GM10847 (cell line): ENCODE results near the gene KRTAP9-9.
"Not testable (repeated sequence)": the region's sequence is repeated elsewhere in the genome, so short reads cannot be mapped to it uniquely, and the experiment has no call there.

Experiments
- POLR2A ChIP-seq: IDR thresholded peaks from 2 replicates; pipeline ENCODE4 v1.6.1; 2011; ENCODE audit not compliant: insufficient read length; ENCODE audit errors: extremely low read depth

The KRTAP9-9 gene

DNA sequence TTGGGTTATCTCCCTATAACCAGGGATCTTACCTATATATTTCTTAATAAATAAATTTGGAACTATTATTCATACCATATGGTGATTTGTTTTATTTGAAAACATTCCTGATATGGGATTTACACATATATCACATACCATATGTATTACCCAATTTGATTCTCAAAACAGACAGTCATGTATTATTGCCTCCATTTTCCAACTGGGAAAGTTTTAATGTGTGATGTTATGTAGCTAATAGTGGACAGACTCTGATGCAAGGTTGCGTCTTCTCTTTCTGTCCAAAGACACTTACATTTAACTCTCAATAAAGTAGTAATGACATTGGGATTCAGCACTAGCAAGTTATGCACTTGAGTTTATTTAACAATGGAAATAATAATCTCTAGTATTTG is 1.1 kb downstream of the KRTAP9-9 start:
- TF ChIP-seq POLR2A = no peak

- no peak for TF ChIP-seq POLR2A
Measured at GRCh38 chr17:41258406-41258805, 3.2 kb downstream of the KRTAP9-9 start.

DNA sequence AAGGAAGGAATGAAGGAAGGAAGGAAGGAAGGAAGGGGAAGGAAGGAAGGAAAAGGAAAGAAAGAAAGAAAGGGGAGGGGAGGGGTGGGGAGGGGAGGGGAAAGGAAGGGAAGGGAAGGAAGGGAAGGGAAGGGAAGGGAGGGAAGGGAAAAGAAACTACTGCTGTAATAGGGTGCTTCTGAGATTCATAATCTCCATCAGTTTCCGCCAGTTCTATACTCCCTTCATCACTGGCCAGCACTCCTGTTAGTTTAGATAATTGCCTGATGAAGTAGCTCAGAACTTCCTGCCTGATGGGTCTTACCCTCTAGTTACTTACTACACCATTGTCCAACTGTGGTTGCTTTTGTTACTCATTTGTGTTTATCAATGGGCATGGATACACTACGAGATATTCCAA is 8.0 kb downstream of the KRTAP9-9 start:
- TF ChIP-seq POLR2A = no peak

DNA sequence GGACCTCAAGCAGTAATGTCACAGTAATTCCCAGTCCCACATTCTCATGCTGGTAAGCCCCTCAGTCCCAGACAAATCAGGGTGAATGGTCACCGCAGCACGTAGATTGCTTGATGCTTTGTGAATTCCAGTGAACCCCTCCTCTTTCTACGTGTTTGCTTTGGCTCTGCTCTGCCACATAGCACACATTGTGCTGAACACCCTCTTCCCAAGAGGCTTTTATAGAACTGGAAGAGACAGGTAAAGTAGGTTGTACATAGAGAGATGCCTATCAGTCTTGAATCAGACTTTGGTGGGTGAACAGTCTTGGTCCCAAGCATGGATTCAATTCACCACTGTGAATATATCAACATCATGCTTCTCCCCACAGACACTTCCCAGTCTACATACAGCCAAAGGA is 9.4 kb downstream of the KRTAP9-9 start:
- TF ChIP-seq POLR2A = no peak

DNA sequence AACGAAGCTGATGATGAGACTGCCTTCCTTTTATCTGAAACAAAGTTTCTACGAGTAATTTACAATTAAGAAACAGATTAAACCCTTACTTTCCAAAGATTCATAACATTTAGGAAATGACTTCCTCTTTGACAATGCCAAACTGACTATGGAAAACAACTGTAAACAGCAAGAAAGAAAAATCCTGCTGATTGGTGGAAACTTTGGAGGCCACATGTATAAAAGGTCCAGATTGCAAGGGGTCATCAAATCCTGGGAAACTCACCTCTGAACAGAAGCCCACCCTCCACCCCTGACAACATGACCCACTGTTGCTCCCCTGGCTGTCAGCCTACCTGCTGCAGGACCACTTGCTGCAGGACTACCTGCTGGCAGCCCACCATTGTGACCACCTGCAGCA is 9.9 kb downstream of the KRTAP9-9 start, which contains the start of gene KRTAP9-6:
KRTAP9-6 (plus strand) TSS at position 301 of the 400 bp plus-strand sequence; CDS start at position 301, 0 bp downstream.
- no peak for TF ChIP-seq POLR2A

GRCh38 chr17:41267711-41268110 is 12.5 kb downstream of the KRTAP9-9 start:
- TF ChIP-seq POLR2A = no peak

- no peak for TF ChIP-seq POLR2A
Measured at GRCh38 chr17:41271858-41272257, 16.7 kb downstream of the KRTAP9-9 start.

DNA sequence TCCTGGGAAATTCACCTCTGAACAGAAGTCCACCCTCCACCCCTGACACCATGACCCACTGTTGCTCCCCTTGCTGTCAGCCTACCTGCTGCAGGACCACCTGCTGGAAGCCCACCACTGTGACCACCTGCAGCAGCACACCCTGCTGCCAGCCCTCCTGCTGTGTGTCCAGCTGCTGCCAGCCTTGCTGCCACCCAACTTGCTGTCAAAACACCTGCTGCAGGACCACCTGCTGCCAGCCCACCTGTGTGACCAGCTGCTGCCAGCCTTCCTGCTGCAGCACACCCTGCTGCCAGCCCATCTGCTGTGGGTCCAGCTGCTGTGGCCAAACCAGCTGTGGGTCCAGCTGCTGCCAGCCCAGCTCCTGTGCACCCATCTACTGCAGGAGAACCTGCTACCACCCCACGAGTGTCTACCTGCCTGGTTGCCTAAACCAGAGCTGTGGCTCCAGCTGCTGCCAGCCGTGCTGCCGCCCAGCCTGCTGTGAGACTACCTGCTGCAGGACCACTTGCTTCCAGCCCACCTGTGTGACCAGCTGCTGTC is 20.5 kb downstream of the KRTAP9-9 start, which contains the start of gene KRTAP9-7:
KRTAP9-7 (plus strand) TSS at position 51 of the 543 bp plus-strand sequence; CDS start at position 51, 0 bp downstream.
- TF ChIP-seq POLR2A = not testable (repeated sequence)

DNA sequence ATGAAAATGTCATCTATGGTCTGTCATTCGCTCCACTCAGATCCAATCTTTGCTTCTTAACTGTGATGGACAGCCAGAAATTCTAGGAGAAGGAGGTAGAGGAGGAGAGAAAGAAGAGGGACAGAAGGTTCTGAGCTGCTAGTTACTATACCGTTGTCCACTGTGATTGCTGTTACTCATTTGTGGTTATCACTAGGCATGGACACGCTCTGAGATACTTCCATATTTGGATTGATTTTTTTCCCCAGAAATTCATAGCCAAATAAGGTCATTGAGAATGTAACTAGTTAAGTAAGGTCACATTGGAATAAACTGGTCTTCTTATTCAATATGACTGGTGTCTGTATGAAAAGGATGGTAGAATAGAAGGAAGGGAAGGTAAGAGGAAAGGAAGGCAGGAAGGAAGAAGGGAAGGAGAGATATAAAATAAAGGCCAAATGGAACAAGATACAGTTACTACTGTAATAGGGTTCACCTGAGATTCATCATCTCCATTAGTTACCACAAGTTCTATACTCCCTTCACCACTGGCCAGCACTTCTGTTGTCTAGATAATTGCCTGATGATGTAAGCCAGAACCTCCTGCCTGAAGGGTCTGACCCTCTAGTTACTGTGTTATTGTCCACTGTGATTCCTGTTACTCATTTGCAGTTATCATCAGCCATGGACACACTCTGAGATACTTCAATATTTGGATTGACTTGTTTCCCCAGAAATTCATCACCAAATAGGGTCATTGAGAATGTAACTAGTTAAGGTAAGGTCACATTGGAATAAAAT is 23.2 kb downstream of the KRTAP9-9 start:
- no peak for TF ChIP-seq POLR2A

DNA sequence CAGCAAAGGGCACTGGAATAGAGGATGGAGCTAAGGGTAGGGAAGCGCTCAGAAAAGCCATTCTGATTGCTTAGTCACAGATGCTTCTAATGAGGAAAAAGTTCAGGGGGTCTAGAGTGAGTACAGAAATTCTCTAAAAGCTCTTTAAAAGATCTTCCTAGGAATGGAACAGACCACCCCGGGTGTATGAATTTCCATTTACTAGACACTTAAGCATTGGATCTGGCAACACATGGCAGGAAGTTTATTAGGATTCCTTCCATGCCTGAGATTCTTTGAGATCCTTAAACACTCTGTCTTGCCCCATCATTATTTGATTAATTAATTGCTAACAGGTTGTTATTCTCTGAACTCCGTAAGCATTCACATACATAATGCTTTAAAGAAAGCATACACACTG is 28.9 kb downstream of the KRTAP9-9 start:
- no peak for TF ChIP-seq POLR2A

- no peak for TF ChIP-seq POLR2A
Measured at GRCh38 chr17:41284546-41284945, 29.4 kb downstream of the KRTAP9-9 start.

GRCh38 chr17:41287050-41287449 is 31.9 kb downstream of the KRTAP9-9 start:
- no peak for TF ChIP-seq POLR2A

DNA sequence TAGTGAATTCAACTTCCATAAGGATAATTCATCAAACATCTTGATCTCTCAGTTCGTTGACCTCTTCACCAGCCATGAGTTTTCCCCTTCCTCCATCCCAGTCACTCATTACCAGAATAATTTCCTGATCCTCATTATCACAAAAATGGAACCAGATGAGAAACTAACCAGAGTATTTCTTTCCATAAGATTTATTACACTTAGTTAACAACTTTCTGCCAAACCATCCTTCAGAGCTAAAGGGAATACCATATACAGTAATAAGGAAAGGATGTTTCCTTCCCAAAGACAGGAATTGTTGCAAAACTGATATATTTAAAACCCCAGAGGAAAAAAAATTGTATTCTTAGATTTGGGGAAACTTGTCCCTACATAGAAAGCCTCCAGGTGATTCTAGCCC is 38.8 kb downstream of the KRTAP9-9 start:
- TF ChIP-seq POLR2A = no peak

DNA sequence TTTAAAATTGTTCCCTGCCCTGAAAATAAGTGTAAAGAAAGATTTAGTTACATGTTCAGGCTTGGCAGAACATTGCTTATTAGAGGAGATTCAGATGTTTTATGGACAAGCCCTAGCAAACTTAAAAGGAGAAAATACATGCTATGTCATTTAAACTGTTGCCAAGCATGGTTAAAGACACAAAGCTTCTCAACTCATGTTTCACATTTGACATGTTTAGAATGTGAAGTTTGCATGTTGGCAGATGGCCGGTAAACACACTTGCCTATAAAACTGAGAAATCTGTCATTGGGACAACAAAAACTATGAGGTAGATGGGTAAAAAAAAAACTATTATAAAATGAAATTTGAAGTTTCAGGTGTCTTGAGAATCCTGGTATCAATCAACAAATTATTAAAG is 41.7 kb downstream of the KRTAP9-9 start:
- TF ChIP-seq POLR2A = no peak

DNA sequence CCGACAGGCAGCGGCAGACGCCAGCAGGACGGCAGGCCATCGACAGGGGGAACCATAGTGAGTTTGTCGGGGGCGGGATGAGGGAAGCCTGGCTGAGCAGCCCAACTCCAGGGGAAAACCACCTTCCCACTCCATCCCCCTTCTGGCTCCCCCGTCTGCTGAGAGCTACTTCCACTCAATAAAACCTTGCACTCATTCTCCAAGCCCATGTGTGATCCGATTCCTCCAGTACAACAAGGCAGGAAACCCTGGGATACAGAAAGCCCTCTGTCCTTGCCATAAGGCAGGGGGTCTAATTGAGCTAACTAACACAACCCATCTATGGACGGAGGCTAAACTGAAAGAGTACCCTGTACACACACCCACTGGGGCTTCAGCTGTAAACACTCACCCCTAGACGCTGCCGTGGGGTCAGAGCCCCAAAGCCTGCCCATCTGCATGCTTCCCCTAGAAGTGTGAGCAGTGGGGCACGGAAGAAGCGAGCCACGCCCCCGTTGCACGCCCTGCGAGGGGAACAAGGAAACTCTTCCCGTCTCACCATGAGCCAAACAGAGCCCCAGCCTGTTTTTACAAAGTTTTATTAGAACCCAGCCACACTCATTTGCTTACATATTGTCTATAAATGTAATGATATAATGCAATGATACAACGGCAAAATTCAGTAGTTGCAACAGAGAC is 43.4 kb downstream of the KRTAP9-9 start:
- TF ChIP-seq POLR2A = no peak

DNA sequence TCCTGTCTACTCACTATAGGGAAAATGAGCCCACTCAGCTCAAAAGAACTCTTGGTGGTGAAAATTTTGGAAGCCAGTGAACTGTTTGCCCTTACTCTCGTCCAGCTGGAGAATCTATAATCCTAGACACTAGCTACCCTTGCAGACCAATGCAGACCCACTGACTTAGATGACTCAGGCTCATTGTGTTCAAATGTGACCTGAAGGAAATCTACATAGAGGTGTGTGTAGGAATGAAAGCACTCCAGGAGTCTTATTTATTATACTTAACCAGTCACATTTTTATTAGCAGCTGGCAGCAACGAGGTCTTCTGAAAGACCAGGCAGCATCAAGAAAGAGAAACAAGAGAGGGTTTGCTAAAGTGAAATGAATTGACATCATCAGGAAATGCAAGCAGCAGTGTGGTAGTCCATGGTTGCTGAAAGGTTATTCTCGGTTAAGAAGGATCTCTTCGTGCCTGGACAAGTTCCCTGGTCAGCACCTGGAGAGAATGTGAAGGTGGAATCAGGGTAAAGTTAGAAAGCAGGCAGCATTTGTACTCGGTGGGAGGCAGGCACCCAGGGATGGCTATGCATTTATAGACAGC is 46.1 kb downstream of the KRTAP9-9 start:
- TF ChIP-seq POLR2A = no peak
